ENCODE measurements around the gene CDC26.

DNA sequence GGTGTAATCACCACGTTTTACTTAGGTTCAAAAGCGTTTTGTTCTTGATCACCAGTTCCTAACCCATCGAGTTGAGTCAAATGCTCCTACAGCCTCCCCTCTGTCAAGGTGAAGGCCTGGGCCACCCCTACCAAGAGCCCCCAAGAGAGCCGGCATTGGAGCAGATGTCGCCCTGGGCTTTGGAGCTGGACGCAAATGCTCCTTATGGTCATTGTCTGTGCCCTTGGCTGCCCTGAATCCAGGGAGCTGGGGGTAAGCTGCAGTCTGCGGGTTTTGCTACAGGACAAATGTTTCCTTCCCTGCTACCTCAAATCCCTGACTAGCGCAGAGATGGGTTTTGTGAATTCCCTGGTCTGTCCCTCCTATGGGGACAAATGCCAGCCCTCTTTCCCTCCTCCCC, 22.9 kb upstream of the CDC26 start:
- TF ChIP-seq, protein P1, sequence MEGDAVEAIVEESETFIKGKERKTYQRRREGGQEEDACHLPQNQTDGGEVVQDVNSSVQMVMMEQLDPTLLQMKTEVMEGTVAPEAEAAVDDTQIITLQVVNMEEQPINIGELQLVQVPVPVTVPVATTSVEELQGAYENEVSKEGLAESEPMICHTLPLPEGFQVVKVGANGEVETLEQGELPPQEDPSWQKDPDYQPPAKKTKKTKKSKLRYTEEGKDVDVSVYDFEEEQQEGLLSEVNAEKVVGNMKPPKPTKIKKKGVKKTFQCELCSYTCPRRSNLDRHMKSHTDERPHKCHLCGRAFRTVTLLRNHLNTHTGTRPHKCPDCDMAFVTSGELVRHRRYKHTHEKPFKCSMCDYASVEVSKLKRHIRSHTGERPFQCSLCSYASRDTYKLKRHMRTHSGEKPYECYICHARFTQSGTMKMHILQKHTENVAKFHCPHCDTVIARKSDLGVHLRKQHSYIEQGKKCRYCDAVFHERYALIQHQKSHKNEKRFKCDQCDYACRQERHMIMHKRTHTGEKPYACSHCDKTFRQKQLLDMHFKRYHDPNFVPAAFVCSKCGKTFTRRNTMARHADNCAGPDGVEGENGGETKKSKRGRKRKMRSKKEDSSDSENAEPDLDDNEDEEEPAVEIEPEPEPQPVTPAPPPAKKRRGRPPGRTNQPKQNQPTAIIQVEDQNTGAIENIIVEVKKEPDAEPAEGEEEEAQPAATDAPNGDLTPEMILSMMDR (IDR thresholded peaks at IDR 0.05): no peak
- TF ChIP-seq EP300 (IDR thresholded peaks at IDR 0.05) (no peak), POLR2A (IDR thresholded peaks at IDR 0.05; ENCODE audit: low read depth) (no peak), POLR2AphosphoS5 (IDR thresholded peaks at IDR 0.05) (no peak)
